HEK293 (cell line): ENCODE data around the gene C16orf92.

Experiments
- CTCF ChIA-PET: fragments of 350-600 bp; formaldehyde crosslinking; extraction: SDS; loops from one replicate; lab custom pipeline; 2021; ENCODE audit warnings: antibody characterized with exemption; lab: Yijun Ruan, JAX
- POLR2A ChIA-PET: fragments of 300-600 bp; formaldehyde crosslinking; extraction: SDS; loops from one replicate; lab custom pipeline; 2020; ENCODE audit warnings: antibody characterized with exemption, inconsistent platforms; lab: Yijun Ruan, JAX
- H3K27ac ChIP-seq: fragments of 200-500 bp; sonication (Bioruptor generic); 2 replicates; pipeline ENCODE4 v1.5.1; 2014; ENCODE audit warnings: low read depth, low read length, control low read depth, inconsistent platforms; ENCODE audit errors: extremely low read depth
- H3K36me3 ChIP-seq, 2 experiments: fragments of 200-500 bp in 1 of 2; sonication (Bioruptor generic) in 1 of 2; 1 replicate in 1 of 2; 2 replicates in 1 of 2; pipeline ENCODE4 v1.5.1; 2014 to 2017; ENCODE audit warnings: inconsistent platforms in 2 of 2, low read length in 2 of 2; ENCODE audit not compliant: control insufficient read depth in 2 of 2, insufficient read depth in 1 of 2
- H3K4me1 ChIP-seq: fragments of 200-500 bp; sonication (Bioruptor generic); 2 replicates; pipeline ENCODE4 v1.5.1; 2014; ENCODE audit warnings: mild to moderate bottlenecking, low read length, inconsistent platforms; ENCODE audit not compliant: control insufficient read depth, insufficient read depth
- H3K4me3 ChIP-seq: 2 replicates; pipeline ENCODE4 v1.5.1; 2011; ENCODE audit warnings: low read depth, mild to moderate bottlenecking, control low read depth, low read length, moderate library complexity
- H3K9me3 ChIP-seq: fragments of 200-500 bp; sonication (Bioruptor generic); 2 replicates; pipeline ENCODE4 v1.5.1; 2014; ENCODE audit warnings: low read depth, low read length, inconsistent platforms; ENCODE audit not compliant: control insufficient read depth, insufficient read depth
- KLF1 ChIP-seq: fragments of 450-650 bp; formaldehyde crosslinking; IDR thresholded peaks from 2 replicates; pipeline ENCODE4 v1.5.1; 2016; ENCODE audit warnings: missing biosample characterization, missing genetic modification characterization
- ZFP3 ChIP-seq: fragments of 450-650 bp; formaldehyde crosslinking; IDR thresholded peaks from 2 replicates; pipeline ENCODE4 v1.5.1; 2016; ENCODE audit warnings: low read depth, missing biosample characterization, missing genetic modification characterization
- ZFP69B ChIP-seq: fragments of 450-650 bp; formaldehyde crosslinking; IDR thresholded peaks from 2 replicates; pipeline ENCODE4 v1.5.1; 2016; ENCODE audit warnings: missing biosample characterization, missing genetic modification characterization
- ZNF202 ChIP-seq: fragments of 450-650 bp; formaldehyde crosslinking; IDR thresholded peaks from 2 replicates; pipeline ENCODE4 v1.5.1; 2016; ENCODE audit warnings: missing biosample characterization, missing genetic modification characterization, borderline replicate concordance
- ZNF214 ChIP-seq: fragments of 450-650 bp; formaldehyde crosslinking; IDR thresholded peaks from 2 replicates; pipeline ENCODE4 v1.5.1; 2017; ENCODE audit warnings: missing biosample characterization, mild to moderate bottlenecking, missing genetic modification characterization, borderline replicate concordance
- ZNF221 ChIP-seq: fragments of 450-650 bp; formaldehyde crosslinking; IDR thresholded peaks from 2 replicates; pipeline ENCODE4 v1.5.1; 2017; ENCODE audit warnings: missing biosample characterization, missing genetic modification characterization, borderline replicate concordance
- ZNF335 ChIP-seq: fragments of 450-650 bp; formaldehyde crosslinking; conservative IDR thresholded peaks from 2 replicates; pipeline ENCODE4 v1.5.1; 2016; ENCODE audit warnings: missing biosample characterization, missing genetic modification characterization
- ZNF623 ChIP-seq: fragments of 450-650 bp; formaldehyde crosslinking; IDR thresholded peaks from 2 replicates; pipeline ENCODE4 v1.5.1; 2016; ENCODE audit warnings: missing biosample characterization, missing genetic modification characterization
- ZNF626 ChIP-seq: fragments of 450-650 bp; sonication (Bioruptor Pico); formaldehyde crosslinking; IDR thresholded peaks from 2 replicates; pipeline ENCODE4 v1.5.1; 2018; ENCODE audit warnings: missing biosample characterization, missing genetic modification characterization, inconsistent platforms
- ZNF654 ChIP-seq: fragments of 450-650 bp; formaldehyde crosslinking; IDR thresholded peaks from 2 replicates; pipeline ENCODE4 v1.5.1; 2016; ENCODE audit warnings: low read depth, missing biosample characterization, missing genetic modification characterization
- ZNF791 ChIP-seq: fragments of 450-650 bp; formaldehyde crosslinking; IDR thresholded peaks from 2 replicates; pipeline ENCODE4 v1.5.1; 2016; ENCODE audit warnings: missing biosample characterization, missing genetic modification characterization
- TF ChIP-seq, protein P1 (sequence below): fragments of 450-650 bp; formaldehyde crosslinking; IDR thresholded peaks from 2 replicates; pipeline ENCODE4 v1.5.1; 2016; ENCODE audit warnings: missing biosample characterization, missing genetic modification characterization
- TF ChIP-seq, protein P2 (sequence below): fragments of 450-650 bp; formaldehyde crosslinking; IDR thresholded peaks from 2 replicates; pipeline ENCODE4 v1.5.1; 2016; ENCODE audit warnings: missing biosample characterization, missing genetic modification characterization
- TF ChIP-seq, protein P3 (sequence below): fragments of 450-650 bp; formaldehyde crosslinking; IDR thresholded peaks from 2 replicates; pipeline ENCODE4 v1.5.1; 2016; ENCODE audit warnings: missing biosample characterization, missing genetic modification characterization

The C16orf92 gene

DNA sequence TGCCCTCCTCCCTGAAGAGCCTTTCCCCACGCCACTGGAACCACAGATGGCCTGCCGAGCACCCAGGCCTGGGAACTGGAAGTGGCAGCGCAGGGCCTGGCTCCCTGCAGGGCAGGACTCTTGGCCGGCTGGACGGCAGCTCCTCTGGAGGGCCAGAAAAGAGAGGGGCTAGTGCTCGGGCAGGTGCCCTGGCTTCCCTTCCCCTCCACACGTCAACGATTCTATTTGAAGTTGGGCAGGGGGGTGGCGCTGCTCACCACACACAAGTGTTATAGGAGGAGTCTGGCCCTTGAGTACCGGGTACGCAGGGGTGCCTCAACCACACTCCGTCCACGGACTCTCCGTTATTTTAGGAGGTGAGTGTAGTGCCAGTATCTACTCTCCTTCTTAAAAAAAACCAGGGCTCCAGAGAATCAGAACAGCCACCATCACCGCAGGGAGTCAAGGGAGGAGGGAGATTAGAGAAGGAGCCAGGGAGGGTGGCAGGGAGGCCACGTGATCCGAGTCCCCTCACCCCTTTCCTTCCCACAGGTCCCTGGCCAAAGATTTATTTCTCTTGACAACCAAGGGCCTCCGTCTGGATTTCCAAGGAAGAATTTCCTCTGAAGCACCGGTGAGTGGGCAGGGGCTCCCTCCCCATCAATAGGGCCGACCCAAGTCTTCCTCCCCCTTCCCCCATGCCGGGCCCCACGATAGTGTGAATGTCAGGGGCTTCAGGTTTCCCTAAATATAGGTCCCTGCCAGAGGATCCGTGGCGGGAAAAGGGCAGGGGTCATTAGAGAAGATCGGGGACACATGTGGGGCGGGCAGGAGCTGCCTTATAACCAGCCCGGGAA is 41.1 kb downstream of the C16orf92 start (continued):
- TF ChIP-seq, protein P1, sequence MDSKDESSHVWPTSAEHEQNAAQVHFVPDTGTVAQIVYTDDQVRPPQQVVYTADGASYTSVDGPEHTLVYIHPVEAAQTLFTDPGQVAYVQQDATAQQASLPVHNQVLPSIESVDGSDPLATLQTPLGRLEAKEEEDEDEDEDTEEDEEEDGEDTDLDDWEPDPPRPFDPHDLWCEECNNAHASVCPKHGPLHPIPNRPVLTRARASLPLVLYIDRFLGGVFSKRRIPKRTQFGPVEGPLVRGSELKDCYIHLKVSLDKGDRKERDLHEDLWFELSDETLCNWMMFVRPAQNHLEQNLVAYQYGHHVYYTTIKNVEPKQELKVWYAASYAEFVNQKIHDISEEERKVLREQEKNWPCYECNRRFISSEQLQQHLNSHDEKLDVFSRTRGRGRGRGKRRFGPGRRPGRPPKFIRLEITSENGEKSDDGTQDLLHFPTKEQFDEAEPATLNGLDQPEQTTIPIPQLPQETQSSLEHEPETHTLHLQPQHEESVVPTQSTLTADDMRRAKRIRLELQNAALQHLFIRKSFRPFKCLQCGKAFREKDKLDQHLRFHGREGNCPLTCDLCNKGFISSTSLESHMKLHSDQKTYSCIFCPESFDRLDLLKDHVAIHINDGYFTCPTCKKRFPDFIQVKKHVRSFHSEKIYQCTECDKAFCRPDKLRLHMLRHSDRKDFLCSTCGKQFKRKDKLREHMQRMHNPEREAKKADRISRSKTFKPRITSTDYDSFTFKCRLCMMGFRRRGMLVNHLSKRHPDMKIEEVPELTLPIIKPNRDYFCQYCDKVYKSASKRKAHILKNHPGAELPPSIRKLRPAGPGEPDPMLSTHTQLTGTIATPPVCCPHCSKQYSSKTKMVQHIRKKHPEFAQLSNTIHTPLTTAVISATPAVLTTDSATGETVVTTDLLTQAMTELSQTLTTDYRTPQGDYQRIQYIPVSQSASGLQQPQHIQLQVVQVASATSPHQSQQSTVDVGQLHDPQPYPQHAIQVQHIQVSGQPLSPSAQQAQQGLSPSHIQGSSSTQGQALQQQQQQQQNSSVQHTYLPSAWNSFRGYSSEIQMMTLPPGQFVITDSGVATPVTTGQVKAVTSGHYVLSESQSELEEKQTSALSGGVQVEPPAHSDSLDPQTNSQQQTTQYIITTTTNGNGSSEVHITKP (tag by site-specific recombination) = peak; percentile 98
- no peak for TF ChIP-seq KLF1 (tag by site-specific recombination)
- no peak for TF ChIP-seq ZFP3 (tag by site-specific recombination)
- 0 out of 2 replicates have a peak, but pooled peaks have one; percentile 3 for TF ChIP-seq ZNF654 (tag by site-specific recombination)
- TF ChIP-seq ZNF791 (tag by site-specific recombination) = no peak

DNA sequence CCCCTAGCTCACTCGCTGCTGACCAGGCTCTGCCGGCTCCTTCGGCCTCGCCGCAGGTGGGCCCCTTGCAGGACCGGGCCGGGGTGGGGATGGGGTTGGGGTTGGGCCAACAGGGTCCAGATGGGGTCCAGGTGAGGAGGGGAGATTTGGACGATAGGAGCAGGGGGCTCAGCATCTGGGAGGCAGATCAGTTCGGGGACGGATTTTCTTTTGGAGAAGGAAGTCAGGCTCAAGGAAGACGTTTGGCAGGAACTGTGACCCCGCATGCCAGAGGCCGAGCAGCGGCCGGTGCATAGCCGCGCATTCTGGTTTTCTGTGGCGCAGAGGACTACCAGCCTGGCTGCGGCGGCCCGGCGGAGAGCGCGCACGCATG is 41.7 kb downstream of the C16orf92 start:
- TF ChIP-seq ZNF626 (tag by site-specific recombination) (no peak), ZFP69B (tag by site-specific recombination) (peak; percentile 90), ZNF221 (tag by site-specific recombination) (0 out of 2 replicates have a peak, but pooled peaks have one; percentile 7), ZNF623 (tag by site-specific recombination) (0 out of 2 replicates have a peak, but pooled peaks have one; percentile 10), ZNF335 (tag by site-specific recombination) (0 out of 2 replicates have a peak, but pooled peaks have one; percentile 7), ZNF202 (no peak), ZNF214 (no peak)
- TF ChIP-seq, protein P2, sequence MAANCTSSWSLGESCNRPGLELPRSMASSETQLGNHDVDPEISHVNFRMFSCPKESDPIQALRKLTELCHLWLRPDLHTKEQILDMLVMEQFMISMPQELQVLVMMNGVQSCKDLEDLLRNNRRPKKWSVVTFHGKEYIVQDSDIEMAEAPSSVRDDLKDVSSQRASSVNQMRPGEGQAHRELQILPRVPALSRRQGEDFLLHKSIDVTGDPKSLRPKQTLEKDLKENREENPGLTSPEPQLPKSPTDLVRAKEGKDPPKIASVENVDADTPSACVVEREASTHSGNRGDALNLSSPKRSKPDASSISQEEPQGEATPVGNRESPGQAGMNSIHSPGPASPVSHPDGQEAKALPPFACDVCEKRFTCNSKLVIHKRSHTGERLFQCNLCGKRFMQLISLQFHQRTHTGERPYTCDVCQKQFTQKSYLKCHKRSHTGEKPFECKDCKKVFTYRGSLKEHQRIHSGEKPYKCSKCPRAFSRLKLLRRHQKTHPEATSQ (tag by site-specific recombination) = no peak
- TF ChIP-seq, protein P3, sequence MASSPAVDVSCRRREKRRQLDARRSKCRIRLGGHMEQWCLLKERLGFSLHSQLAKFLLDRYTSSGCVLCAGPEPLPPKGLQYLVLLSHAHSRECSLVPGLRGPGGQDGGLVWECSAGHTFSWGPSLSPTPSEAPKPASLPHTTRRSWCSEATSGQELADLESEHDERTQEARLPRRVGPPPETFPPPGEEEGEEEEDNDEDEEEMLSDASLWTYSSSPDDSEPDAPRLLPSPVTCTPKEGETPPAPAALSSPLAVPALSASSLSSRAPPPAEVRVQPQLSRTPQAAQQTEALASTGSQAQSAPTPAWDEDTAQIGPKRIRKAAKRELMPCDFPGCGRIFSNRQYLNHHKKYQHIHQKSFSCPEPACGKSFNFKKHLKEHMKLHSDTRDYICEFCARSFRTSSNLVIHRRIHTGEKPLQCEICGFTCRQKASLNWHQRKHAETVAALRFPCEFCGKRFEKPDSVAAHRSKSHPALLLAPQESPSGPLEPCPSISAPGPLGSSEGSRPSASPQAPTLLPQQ (tag by site-specific recombination) = peak; percentile 86
- H3K4me3 ChIP-seq = peak overlapping the region; percentile 94
- H3K4me1 ChIP-seq = peaks cover 2% of the 10 kb centered on the region; the same call in 1 of the 2 replicates
- H3K9me3 ChIP-seq = no peaks in the 10 kb centered on the region
- peaks cover 11 to 45% of the 10 kb centered on the region in 2 experiments; a peak in 2 of 3 replicates for H3K36me3 ChIP-seq
- ChIA-PET CTCF (interaction anchor here (0.7 to 3.6 kb wide), 4 partner anchors 10 to 117 kb away, joined by 3 to 25 read pairs (median 5); no protein-coding TSS in a partner anchor), POLR2A (interaction anchor here (0.7 to 3.6 kb wide), 20 partner anchors 10 to 741 kb away, joined by 3 to 70 read pairs (median 6); partner anchors contain the start of genes CORO1A, FBRS, PPP4C and TBX6)
- H3K27ac ChIP-seq = peak overlapping the region; percentile 100
